Activated T-helper 2 cell treated with anti-CD3 and anti-CD28 coated beads, Interferon-gamma antibody, Interleukin-2, Interleukin-4, amounts not matched to agents 10 μg/mL and 5 μg/mL and 100 μg/mL, durations not matched to agents 14 hours and 24 hours and 36 hours (primary cell): ENCODE measurements around the gene SLC38A11. TPM values are rescaled to one million over a fixed set of nuclear protein-coding genes. Genes with fewer than 3 reads are reported as not detected.

Experiments used
- DNase-seq: peaks from one replicate; pipeline ENCODE4 v3.0.0; 2021; ENCODE audit warnings: low spot score
- H3K27ac Mint-ChIP-seq: one replicate; pipeline ENCODE4 v1.8.0; 2021; ENCODE audit warnings: mixed read lengths
- H3K27me3 Mint-ChIP-seq: one replicate; pipeline ENCODE4 v1.8.0; 2021; ENCODE audit warnings: low read depth, mixed read lengths
- H3K36me3 Mint-ChIP-seq: one replicate; pipeline ENCODE4 v1.8.0; 2021; ENCODE audit warnings: low read depth, mixed read lengths
- H3K4me1 Mint-ChIP-seq: one replicate; pipeline ENCODE4 v1.8.0; 2021; ENCODE audit warnings: low read depth, mixed read lengths
- H3K4me3 Mint-ChIP-seq: one replicate; pipeline ENCODE4 v1.8.0; 2021; ENCODE audit warnings: low read depth, mild to moderate bottlenecking, moderate library complexity, mixed read lengths
- H3K9me3 Mint-ChIP-seq: one replicate; pipeline ENCODE4 v1.8.0; 2021; ENCODE audit warnings: mixed read lengths
- intact Hi-C: fragments of 100-400 bp; cut with micrococcal nuclease; formaldehyde crosslinking; loops from one replicate; pipeline ENCODE4 v1.15.1; 2023
- total RNA-seq: library from RNA; stranded (reverse); gene quantifications from 2 replicates; pipeline ENCODE4 v1.2.3, GENCODE V29; 2022

SLC38A11 gene
- total RNA-seq, 1 donor from 2014 or later = not detected

DNA sequence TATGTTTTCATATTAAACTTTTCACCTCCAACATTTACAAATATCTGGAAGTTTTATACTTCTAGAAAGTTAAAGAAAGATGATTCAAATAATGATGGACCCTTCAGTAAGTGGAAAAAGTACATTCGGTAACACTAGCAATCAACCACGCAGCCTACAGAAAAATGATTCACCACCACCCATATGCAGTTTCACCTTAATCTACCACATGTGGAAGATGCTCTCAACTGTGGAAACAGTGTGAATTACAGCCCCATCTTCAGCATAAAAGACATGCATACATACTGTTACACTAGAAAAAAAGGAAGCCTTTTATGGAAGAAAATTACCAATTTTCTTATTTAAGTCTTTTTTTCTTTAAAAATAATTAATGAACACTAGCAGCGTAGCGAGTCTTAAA is 1.1 kb downstream of the SLC38A11 start:
- H3K27ac Mint-ChIP-seq = no peak overlapping the region
- intact Hi-C loops = no loop called here
- H3K27me3 Mint-ChIP-seq = peaks cover 27% of the 10 kb centered on the region
- no peaks in the 10 kb centered on the region for H3K9me3 Mint-ChIP-seq
- no peak for DNase-seq
- H3K4me1 Mint-ChIP-seq = no peaks in the 10 kb centered on the region
- no peak overlapping the region for H3K4me3 Mint-ChIP-seq
- no peaks in the 10 kb centered on the region for H3K36me3 Mint-ChIP-seq

DNA sequence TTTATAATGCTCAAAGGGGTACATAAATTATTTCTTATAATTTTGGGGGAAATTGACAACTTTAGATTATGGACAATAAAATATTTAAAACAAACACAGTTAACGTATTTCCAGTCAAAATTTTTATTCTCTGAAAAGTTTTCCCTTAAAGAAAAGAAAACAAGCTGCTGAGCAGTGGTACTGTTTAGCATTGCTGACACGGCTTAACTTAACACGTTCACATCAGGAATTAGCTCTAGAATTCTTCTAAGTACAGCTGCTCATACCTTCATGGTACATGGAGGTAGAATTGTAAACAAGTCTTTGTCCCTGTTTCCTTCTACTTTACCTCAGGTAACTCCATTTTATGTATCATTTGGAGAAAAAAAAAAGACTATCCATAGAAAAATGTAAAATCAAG is 2.0 kb downstream of the SLC38A11 start:
- Mint-ChIP-seq H3K27ac (no peak overlapping the region), H3K9me3 (no peaks in the 10 kb centered on the region), H3K36me3 (no peaks in the 10 kb centered on the region), H3K27me3 (peaks cover 29% of the 10 kb centered on the region), H3K4me3 (no peak overlapping the region), H3K4me1 (peaks cover 5% of the 10 kb centered on the region)
- DNase-seq = no peak
- intact Hi-C loops = no loop called here

GRCh38 chr2:164952057-164952702 is 3.1 kb downstream of the SLC38A11 start:
- H3K9me3 Mint-ChIP-seq = no peaks in the 10 kb centered on the region
- no peaks in the 10 kb centered on the region for H3K36me3 Mint-ChIP-seq
- H3K4me1 Mint-ChIP-seq = peaks cover 5% of the 10 kb centered on the region
- H3K27ac Mint-ChIP-seq = no peak overlapping the region
- H3K4me3 Mint-ChIP-seq = no peak overlapping the region
- intact Hi-C loops = no loop called here
- no peak for DNase-seq
- H3K27me3 Mint-ChIP-seq = peaks cover 29% of the 10 kb centered on the region

DNA sequence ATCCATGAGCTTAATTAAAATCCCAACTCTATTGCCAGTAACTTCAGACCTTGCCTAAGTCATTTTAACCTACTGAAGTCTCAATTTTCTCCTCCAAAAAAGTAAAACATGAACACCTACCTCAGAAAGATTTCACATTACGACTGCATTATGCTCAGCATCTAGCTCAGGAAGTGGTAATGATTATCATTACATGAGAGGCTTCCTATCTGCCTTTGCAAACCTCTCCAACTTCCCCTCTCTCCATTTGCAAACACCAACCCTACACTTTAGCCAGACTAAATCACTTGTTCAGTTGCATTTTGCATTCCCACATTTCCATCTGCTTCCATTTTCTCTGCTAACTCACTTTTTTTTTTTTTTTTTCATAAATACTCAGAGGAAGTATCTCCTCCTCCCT is 6.8 kb downstream of the SLC38A11 start:
- Mint-ChIP-seq H3K9me3 (no peaks in the 10 kb centered on the region), H3K36me3 (no peaks in the 10 kb centered on the region), H3K4me1 (peaks cover 5% of the 10 kb centered on the region), H3K27me3 (peaks cover 17% of the 10 kb centered on the region), H3K27ac (no peak overlapping the region), H3K4me3 (no peak overlapping the region)
- no peak for DNase-seq
- intact Hi-C loops = no loop called here

DNA sequence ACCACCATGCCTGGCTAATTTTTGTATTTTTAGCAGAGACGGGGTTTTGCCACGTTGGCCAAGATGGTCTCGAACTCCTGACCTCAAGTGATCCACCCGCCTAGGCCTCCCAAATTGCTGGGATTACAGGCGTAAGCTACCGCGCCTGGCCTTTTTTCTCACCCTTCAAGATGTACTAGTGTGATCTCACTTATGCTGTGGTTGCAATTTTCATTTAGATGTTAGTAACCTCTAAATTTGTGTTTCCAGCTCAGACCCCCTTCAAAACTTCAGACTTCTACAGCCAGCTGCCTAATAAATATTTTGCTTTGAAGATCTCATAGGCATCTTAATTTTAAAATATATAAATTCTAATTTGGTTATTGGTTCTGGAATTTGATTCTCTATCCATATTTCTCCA is 8.0 kb downstream of the SLC38A11 start:
- intact Hi-C loops = no loop called here
- peaks cover 18% of the 10 kb centered on the region for H3K27me3 Mint-ChIP-seq
- H3K4me1 Mint-ChIP-seq = peaks cover 5% of the 10 kb centered on the region
- H3K27ac Mint-ChIP-seq = no peak overlapping the region
- H3K4me3 Mint-ChIP-seq = no peak overlapping the region
- no peaks in the 10 kb centered on the region for H3K9me3 Mint-ChIP-seq
- H3K36me3 Mint-ChIP-seq = no peaks in the 10 kb centered on the region
- DNase-seq = no peak

DNA sequence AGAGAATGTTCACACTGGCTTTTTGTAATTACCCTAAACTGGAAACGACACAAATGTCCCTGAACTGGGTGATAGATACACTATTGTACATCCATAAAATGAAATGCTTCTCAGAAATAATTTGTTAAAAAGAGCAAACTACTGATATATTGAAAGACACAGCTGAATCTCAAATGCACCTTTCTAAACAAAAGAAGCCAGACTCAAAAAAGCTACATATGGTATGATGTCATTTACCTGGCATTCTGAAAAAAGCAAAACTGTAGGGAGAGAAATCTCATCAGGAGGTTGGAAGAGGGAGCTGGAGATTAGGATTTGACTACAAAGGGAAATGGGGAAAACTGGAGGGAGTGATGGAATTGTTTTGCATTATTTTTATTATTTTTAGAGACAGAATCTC is 12.0 kb downstream of the SLC38A11 start:
- Mint-ChIP-seq H3K27me3 (peaks cover 3% of the 10 kb centered on the region), H3K9me3 (no peaks in the 10 kb centered on the region), H3K27ac (no peak overlapping the region), H3K4me3 (no peak overlapping the region), H3K4me1 (no peaks in the 10 kb centered on the region), H3K36me3 (no peaks in the 10 kb centered on the region)
- intact Hi-C loops = no loop called here
- DNase-seq = no peak

- intact Hi-C loops = no loop called here
- peaks cover 5% of the 10 kb centered on the region for H3K27me3 Mint-ChIP-seq
- DNase-seq = no peak
- H3K36me3 Mint-ChIP-seq = no peaks in the 10 kb centered on the region
- H3K4me1 Mint-ChIP-seq = no peaks in the 10 kb centered on the region
- H3K9me3 Mint-ChIP-seq = no peaks in the 10 kb centered on the region
- H3K27ac Mint-ChIP-seq = no peak overlapping the region
- H3K4me3 Mint-ChIP-seq = no peak overlapping the region
Observed at GRCh38 chr2:164937864-164938401, 17.4 kb downstream of the SLC38A11 start.

DNA sequence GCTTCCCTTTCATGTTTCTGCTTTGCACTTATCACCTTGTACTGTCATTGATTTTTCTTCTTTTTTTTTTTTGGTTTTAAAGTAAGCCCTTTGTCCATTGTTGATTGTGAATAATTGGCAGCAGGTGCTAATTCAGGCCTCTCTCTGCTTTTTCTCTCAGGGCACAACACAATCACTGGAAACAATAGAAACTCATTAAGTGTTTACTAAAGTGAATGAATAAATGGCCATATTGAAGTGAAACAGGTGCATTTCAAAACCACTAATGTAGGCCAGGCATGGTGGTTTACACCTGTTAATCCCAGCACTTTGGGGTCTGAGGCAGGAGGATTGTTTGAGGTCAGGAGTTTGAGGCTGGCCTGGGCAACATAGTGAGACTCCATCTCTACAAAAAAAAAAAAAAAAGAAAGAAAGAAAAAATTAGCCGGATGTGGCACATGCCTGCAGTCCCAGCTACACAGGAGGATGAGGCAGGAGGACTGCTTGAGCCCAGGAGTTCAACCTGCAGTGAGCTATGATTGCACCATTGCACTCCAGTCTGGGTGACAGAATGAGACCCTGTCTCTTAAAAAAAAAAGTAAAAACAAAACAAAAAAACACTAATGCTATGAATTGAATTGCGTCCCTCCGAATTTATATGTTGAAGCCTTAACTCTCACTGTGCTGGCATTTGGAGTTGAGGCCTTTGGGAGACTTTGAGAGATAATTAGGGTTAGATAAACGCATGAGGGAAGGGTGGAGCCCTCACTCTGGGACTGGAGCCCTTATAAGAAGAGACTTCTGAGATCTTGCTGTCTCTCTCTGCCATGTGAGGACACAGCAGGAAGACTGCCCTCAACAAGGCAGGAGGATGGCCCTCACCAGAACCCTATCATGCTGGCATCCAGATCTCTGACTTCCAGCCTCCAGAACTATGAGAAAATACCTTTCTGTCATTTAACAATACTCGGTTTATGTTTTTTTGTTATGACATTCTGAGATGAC is 19.9 kb downstream of the SLC38A11 start:
- Mint-ChIP-seq H3K27ac (no peak overlapping the region), H3K27me3 (peaks cover 5% of the 10 kb centered on the region), H3K4me3 (no peak overlapping the region), H3K4me1 (no peaks in the 10 kb centered on the region), H3K36me3 (no peaks in the 10 kb centered on the region), H3K9me3 (no peaks in the 10 kb centered on the region)
- intact Hi-C loops = no loop called here
- DNase-seq = no peak

- DNase-seq = no peak
- H3K9me3 Mint-ChIP-seq = no peaks in the 10 kb centered on the region
- H3K27me3 Mint-ChIP-seq = peaks cover 8% of the 10 kb centered on the region
Observed at GRCh38 chr2:164934401-164935117, 20.8 kb downstream of the SLC38A11 start.

DNA sequence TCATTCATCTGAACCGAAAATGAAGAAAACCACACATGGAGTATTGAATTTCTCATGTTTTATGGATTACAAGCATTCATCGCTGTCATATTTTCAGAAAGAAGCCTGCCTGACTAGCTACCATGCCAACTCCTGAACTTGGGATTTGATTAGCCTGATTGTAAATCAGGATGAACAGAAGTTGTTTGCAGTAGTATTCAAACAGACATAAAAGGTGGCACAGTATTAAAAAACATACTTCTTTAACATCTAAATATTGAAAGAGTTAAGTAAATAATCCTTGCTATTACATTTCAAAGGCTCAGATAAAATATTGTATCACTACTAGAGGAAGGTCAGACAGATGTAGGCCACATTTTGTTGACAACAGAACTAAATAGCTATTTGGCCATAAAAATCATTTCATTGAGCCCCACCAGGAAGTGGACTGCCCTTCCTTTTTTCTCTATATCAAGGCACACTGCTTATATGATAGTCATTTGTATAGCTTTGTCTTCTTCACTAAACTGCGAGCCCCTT is 21.6 kb downstream of the SLC38A11 start:
- no peaks in the 10 kb centered on the region for H3K4me1 Mint-ChIP-seq
- H3K27me3 Mint-ChIP-seq = peaks cover 8% of the 10 kb centered on the region
- H3K36me3 Mint-ChIP-seq = no peaks in the 10 kb centered on the region
- H3K27ac Mint-ChIP-seq = no peak overlapping the region
- intact Hi-C loops = no loop called here
- no peaks in the 10 kb centered on the region for H3K9me3 Mint-ChIP-seq
- DNase-seq = no peak
- H3K4me3 Mint-ChIP-seq = no peak overlapping the region

More at GRCh38 chr2:164934401-164935117, 20.8 kb downstream of the SLC38A11 start:
- Mint-ChIP-seq H3K27ac (no peak overlapping the region), H3K4me1 (no peaks in the 10 kb centered on the region), H3K36me3 (no peaks in the 10 kb centered on the region), H3K4me3 (no peak overlapping the region)
- intact Hi-C loops = no loop called here

- no peak for DNase-seq
- Mint-ChIP-seq H3K4me3 (no peak overlapping the region), H3K4me1 (no peaks in the 10 kb centered on the region), H3K27ac (no peak overlapping the region), H3K27me3 (peaks cover 5% of the 10 kb centered on the region), H3K36me3 (no peaks in the 10 kb centered on the region), H3K9me3 (no peaks in the 10 kb centered on the region)
- intact Hi-C loops = no loop called here
Observed at GRCh38 chr2:164932377-164932776, 22.9 kb downstream of the SLC38A11 start.

DNA sequence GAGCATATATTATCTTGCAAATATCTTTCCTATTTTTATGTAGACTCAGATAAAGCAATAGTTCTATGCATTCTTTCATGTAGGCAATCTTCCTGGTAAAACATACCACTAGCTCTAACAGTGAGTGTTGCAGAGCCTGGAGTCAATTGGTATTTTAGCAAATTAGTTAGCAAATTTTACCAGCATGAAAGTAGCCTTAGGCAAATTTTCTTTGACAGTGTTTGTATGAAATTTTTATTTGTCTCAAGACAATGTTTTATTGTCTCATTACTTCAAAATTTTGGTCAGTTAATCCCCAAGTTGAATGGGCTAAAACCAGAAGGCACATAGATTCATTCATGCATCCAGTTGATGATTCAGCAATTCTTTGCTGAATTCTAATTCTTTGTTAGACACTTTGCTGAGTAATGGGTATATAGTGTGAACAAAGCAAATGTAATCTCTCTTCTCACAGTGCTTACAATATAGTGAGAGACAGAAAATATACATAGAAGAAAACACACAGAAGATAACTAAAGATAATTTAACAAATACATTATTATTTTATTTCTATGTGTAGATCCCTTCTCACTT is 27.1 kb downstream of the SLC38A11 start:
- Mint-ChIP-seq H3K36me3 (no peaks in the 10 kb centered on the region), H3K27ac (no peak overlapping the region), H3K9me3 (peaks cover 4% of the 10 kb centered on the region), H3K27me3 (peaks cover 3% of the 10 kb centered on the region), H3K4me1 (no peaks in the 10 kb centered on the region), H3K4me3 (no peak overlapping the region)
- DNase-seq = no peak
- intact Hi-C loops = no loop called here
